K562 (cell line): ENCODE results near the gene MBLAC2. TPM values are rescaled to one million over a fixed set of nuclear protein-coding genes. Genes with fewer than 3 reads are reported as not detected.
A peak's percentile ranks its signal among the peaks of the same experiment; 100 is the strongest.

Source experiments
- AFF1 ChIP-seq, 2 experiments: fragments of 450-650 bp; IDR thresholded peaks; 2 replicates each; pipeline ENCODE4 v1.6.1; 2018; ENCODE audit warnings: mild to moderate bottlenecking in 2 of 2, low read depth in 1 of 2; ENCODE audit not compliant: partially characterized antibody in 2 of 2
- ARHGAP35 ChIP-seq: fragments of 450-650 bp; IDR thresholded peaks from 2 replicates; pipeline ENCODE4 v1.6.1; 2018; ENCODE audit not compliant: partially characterized antibody
- E2F4 ChIP-seq: sonication (generic); formaldehyde crosslinking; IDR thresholded peaks from 2 replicates; pipeline ENCODE4 v1.8.0; 2022; ENCODE audit warnings: mild to moderate bottlenecking, low read depth, missing genetic modification reagents
- ESRRB ChIP-seq: fragments of 250-450 bp; sonication (Bioruptor Pico); IDR thresholded peaks from 2 replicates; pipeline ENCODE4 v1.5.0; 2020; ENCODE audit warnings: mild to moderate bottlenecking, moderate library complexity, borderline replicate concordance
- FOXM1 ChIP-seq, 2 experiments: fragments of 450-650 bp in 1 of 2; sonication (generic) in 1 of 2; formaldehyde crosslinking in 1 of 2; IDR thresholded peaks; 2 replicates each; pipeline versions ENCODE4 v1.6.1 to v1.9.0; 2017 to 2022; ENCODE audit warnings: low read depth in 2 of 2, mild to moderate bottlenecking in 2 of 2, missing genetic modification reagents in 1 of 2, moderate library complexity in 1 of 2
- HIVEP1 ChIP-seq: fragments of 250-450 bp; sonication (Bioruptor Pico); IDR thresholded peaks from 2 replicates; pipeline ENCODE4 v1.4.0; 2020; ENCODE audit warnings: mild to moderate bottlenecking
- HLTF ChIP-seq: fragments of 450-650 bp; IDR thresholded peaks from 2 replicates; pipeline ENCODE4 v1.6.1; 2016
- MBD1 ChIP-seq: fragments of 250-450 bp; sonication (Bioruptor Pico); IDR thresholded peaks from 2 replicates; pipeline ENCODE4 v1.8.0; 2022; ENCODE audit warnings: inconsistent platforms
- MECOM ChIP-seq: fragments of 250-450 bp; sonication (Bioruptor Pico); IDR thresholded peaks from 2 replicates; pipeline ENCODE4 v1.8.0; 2022; ENCODE audit warnings: inconsistent platforms
- MTA3 ChIP-seq: fragments of 450-650 bp; formaldehyde crosslinking; IDR thresholded peaks from 2 replicates; pipeline ENCODE4 v1.6.1; 2017; ENCODE audit warnings: mild to moderate bottlenecking, borderline replicate concordance
- NFATC3 ChIP-seq: fragments of 450-650 bp; IDR thresholded peaks from 2 replicates; pipeline ENCODE4 v1.6.1; 2017; ENCODE audit warnings: mild to moderate bottlenecking
- PKNOX1 ChIP-seq: fragments of 450-650 bp; IDR thresholded peaks from 2 replicates; pipeline ENCODE4 v1.6.1; 2016
- TBP ChIP-seq: optimal IDR thresholded peaks from 2 replicates; pipeline ENCODE3; 2011; ENCODE audit warnings: low read depth, low read length, improper control_type of control experiment
- TEAD4 ChIP-seq, 2 experiments: sonication (generic) in 1 of 2; formaldehyde crosslinking in 1 of 2; IDR thresholded peaks; 2 replicates each; pipeline versions ENCODE4 v1.6.1 to v1.8.0; 2012 to 2022; ENCODE audit warnings: borderline replicate concordance in 1 of 2, inconsistent platforms in 1 of 2, low read length in 1 of 2, mild to moderate bottlenecking in 1 of 2, missing genetic modification reagents in 1 of 2
- U2AF2 ChIP-seq: fragments of 200-400 bp; formaldehyde crosslinking; optimal IDR thresholded peaks from 2 replicates; pipeline ENCODE3; 2017; ENCODE audit warnings: low read depth, mild to moderate bottlenecking, low read length
- WHSC1 ChIP-seq: IDR thresholded peaks from one replicate; pipeline ENCODE4 v1.6.1; 2012; ENCODE audit warnings: low read length, control low read depth, inconsistent platforms
- ZBTB12 ChIP-seq: fragments of 250-450 bp; sonication (Bioruptor Pico); IDR thresholded peaks from 2 replicates; pipeline ENCODE4 v1.4.0; 2020
- ZNF76 ChIP-seq: fragments of 250-450 bp; sonication (Bioruptor Pico); IDR thresholded peaks from 2 replicates; pipeline ENCODE4 v1.4.0; 2020; ENCODE audit warnings: mild to moderate bottlenecking, moderate library complexity, borderline replicate concordance
- polyA plus RNA-seq, 8 experiments: library from polyadenylated mRNA; depleted of rRNA in 4 of 8; stranded (reverse) in 5 of 8; unstranded in 3 of 8; fragments of >200 nt; fragmentation: Nextera tagmentation in 2 of 8; fragmentation: Illumina TruSeq in 1 of 8; extraction: Ambion mirVana in 2 of 8; extraction: Trizol in 1 of 8; gene quantifications; 2 replicates each; pipeline versions ENCODE4 v1.2.1 to v1.2.3, GENCODE V29; 2011 to 2014; ENCODE audit warnings: inconsistent platforms in 1 of 8, missing spikeins in 1 of 8
- total RNA-seq, 7 experiments: library from RNA; depleted of rRNA in 6 of 7; stranded (reverse); fragments of >200 nt in 6 of 7; fragmentation: Illumina TruSeq in 2 of 7; extraction: Trizol in 2 of 7; gene quantifications; 2 replicates each; pipeline versions ENCODE4 v1.2.1 to v1.2.3, GENCODE V29; 2011 to 2021; ENCODE audit warnings: low replicate concordance in 1 of 7

Gene MBLAC2
- total and polyA plus RNA-seq, 9 of the 15 experiments (the other 6 are each of a cell fraction or from before 2014, with no cell fraction given): 2.4 to 13.1 (median 10.3) TPM

- TF ChIP-seq AFF1 (IDR thresholded peaks at IDR 0.05; ENCODE audit: low read depth in 1 of 2, partially characterized antibody in 2 of 2) (no peak), ZBTB12 (CRISPR knock-in tag) (no peak), U2AF2 (no peak), E2F4 (CRISPR knock-in tag) (0 out of 2 replicates have a peak, but pooled peaks have one; percentile 26), MTA3 (no peak), MBD1 (CRISPR knock-in tag) (no peak), FOXM1 (IDR thresholded peaks at IDR 0.05; ENCODE audit: low read depth) (no peak), FOXM1 (CRISPR knock-in tag; IDR thresholded peaks at IDR 0.05; ENCODE audit: low read depth) (0 out of 2 replicates have a peak, but pooled peaks have one; percentile 35), HIVEP1 (CRISPR knock-in tag) (no peak), ZNF76 (no peak; the same call in 1 of the 2 replicates), WHSC1 (no peak), ARHGAP35 (no peak), ESRRB (CRISPR knock-in tag) (no peak), NFATC3 (no peak), TEAD4 (IDR thresholded peaks at IDR 0.05; ENCODE audit: low read length) (no peak), TEAD4 (CRISPR knock-in tag; IDR thresholded peaks at IDR 0.05; ENCODE audit: borderline replicate concordance) (peak; percentile 83; the same call in 1 of the 2 replicates), HLTF (no peak), PKNOX1 (no peak), TBP (no peak), MECOM (CRISPR knock-in tag) (no peak)
Measured at GRCh38 chr5:90473396-90474234, 956 bp downstream of the MBLAC2 start (continued).
